Cerebellar cortex (tissue), 1 donor: Measurements from ENCODE around the gene DPYSL5.

Experiments used
- DNase-seq: peaks from one replicate; pipeline ENCODE4 v3.0.0-alpha.2; 2015; ENCODE audit warnings: low spot score

The DPYSL5 gene

GRCh38 chr2:26845021-26845420, 2.9 kb upstream of the DPYSL5 start:
- no peak for DNase-seq

DNA sequence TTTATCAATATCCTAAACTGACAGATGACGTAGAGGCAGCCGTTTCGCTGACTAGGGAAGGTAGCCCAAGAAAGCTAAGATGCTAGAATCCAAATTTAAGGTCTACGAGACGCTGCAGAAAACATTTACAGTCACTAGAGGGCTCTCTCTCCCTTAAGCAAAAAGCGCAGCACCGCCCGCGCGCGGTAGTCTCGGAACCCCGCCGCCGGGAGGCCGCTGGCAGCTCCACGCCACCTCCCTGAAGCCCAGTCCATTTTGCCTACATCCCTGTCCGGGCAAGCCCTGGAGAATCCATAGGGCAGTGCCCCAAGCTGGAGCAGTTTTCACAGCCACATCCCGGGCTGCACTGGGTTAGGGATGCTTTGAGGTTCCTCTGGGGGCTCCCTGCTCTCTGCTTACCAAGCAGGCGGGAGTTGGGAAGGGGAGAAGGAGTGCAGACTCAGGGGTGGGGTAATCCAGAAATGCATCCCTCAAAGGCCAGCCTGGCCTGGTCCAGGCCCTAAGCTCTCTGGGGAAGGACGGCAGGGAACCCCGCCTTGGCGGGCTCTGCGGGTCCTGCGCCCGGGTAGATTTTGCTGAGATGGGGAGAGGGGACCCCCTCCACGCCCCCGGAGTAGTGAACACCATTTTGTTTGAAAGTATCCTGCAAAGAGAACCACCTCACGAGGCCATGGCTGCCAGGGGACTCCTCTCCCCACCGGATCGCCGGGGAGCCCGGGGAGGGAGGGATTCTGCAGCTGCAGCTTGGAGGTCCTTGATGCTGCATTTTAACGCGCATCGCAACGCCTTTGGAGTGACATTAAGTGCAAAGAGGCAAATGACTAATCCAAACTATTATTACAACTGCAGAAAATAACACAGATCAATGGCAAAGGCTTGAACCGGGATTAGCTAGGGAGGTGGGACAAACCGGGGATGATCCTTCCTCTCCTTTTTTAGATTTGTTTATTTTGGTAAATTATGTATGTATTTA, 1.3 kb upstream of the DPYSL5 start:
- peak; percentile 89 for DNase-seq

GRCh38 chr2:26847307-26847654, 651 bp upstream of the DPYSL5 start:
- peak; percentile 39 for DNase-seq

- peak; percentile 19 for DNase-seq
Observed at GRCh38 chr2:26848336-26849055, 564 bp downstream of the DPYSL5 start.

GRCh38 chr2:26849056-26849999, 1.4 kb downstream of the DPYSL5 start:
- DNase-seq, result peak; percentile 18

GRCh38 chr2:26850000-26850431, 2.1 kb downstream of the DPYSL5 start:
- DNase-seq, result no peak

DNA sequence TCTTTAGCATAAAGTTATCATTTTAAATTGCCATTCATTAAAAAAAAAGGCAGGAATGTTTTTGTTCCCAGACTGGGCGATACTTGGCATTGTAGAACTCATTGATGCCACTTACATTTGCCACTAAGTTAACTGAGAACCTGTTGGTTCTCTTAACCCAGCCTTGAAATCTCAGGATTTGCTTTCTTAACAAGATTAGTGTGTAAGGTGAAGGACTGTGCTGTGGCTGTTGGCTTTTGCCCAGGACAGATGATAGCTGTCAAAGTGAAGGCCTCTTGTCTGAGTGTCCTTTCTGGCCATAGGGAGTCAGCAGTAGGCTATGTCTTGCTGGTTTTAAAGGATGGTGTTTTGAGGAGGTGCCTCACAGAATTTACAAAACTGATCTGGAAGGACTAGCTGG, 2.6 kb downstream of the DPYSL5 start:
- peak; percentile 30 for DNase-seq

- DNase-seq, result no peak
Observed at GRCh38 chr2:26852405-26853306, 4.7 kb downstream of the DPYSL5 start.

DNA sequence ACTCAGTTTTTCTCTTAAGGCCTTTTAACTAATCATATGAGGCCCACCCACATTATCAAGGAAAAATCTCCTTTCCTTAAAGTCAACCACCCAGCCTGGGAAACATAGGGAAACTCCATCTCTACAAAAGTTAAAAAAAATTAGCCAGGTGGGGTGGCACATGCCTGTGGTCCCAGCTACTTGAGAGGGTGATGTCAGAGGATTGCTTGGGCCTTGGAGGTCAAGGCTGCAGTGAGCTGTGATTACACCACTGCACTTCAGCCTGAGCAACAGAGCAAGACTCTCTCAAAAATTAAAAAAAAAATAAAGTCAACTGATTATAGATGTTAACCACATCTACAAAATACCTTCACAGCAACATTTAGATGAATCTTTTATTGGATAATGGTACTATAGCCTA, 5.8 kb downstream of the DPYSL5 start:
- no peak for DNase-seq

DNA sequence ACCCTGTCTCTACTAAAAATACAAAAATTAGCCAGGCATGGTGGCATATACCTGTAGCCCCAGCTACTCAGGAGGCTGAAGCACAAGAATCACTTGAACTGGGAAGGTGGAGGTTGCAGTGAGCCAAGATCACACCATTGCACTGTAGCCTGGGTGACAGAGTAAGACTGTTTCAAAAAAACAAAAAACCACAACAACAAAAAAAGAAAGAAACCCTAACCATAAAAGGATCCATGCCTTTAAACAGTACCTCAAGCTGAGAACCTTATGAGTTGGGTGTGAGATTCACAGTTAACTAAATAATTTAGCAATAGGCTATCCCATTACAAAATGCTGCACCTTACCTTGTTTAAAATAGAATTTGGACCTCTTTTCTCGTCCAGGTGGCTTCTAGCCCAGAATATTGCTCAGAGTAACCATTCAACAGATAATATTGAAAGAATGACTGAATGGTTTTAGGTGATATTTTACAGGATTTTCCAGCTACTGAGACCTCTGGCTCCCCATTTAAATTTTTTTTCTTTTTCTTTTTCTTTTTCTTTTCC, 6.4 kb downstream of the DPYSL5 start:
- peak; percentile 28 for DNase-seq

GRCh38 chr2:26855466-26855865, 7.5 kb downstream of the DPYSL5 start:
- no peak for DNase-seq

DNA sequence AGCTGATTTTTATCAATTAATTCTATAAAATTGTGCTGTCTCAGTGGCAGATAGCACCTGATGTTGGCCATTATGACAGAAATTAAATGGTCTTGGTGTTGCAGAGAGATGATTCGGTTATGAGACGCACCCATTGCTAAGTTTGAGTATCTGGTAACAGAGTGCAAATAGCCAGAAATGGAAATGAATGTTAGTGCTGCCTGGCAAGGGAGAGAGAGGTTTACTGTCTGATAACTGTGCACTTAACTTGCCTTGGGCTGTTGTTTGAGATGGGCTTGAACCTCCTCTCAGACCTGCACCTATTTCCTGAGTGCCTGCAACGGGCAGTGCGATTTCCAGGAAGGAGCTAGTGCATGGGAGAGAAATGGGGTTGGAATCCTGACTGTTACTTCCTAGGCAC, 11.7 kb downstream of the DPYSL5 start:
- DNase-seq, result no peak

- DNase-seq, result no peak
Observed at GRCh38 chr2:26860211-26860850, 12.4 kb downstream of the DPYSL5 start.

DNA sequence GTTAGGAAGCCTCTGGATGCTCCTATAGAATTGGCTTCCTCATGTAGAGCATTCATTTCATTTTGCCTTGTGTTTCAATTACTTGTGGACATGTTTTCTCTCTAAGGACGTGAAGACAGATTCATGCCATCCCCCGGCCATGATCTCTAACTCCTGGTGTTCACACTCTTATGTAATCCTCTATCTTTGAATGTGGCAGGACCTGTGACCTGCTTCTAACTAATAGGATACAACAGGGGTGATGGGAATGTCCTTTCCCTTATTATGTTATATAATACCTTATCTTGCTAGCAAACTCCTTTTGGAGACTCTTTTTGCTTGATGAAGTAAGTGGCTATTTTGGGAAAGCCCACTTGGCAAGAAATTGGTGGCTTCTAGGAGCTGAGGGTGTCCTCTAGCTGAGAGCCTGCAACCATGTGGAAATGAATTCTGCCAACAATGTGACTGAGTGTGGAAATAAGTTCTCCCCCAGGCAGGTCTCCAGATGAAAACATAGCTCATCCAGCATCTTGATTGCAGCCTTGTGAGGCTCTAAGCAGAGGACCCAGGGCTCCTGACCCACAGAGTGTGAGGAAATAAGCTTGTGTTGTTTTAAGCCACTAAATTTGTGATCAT, 13.8 kb downstream of the DPYSL5 start:
- peak; percentile 81 for DNase-seq

DNA sequence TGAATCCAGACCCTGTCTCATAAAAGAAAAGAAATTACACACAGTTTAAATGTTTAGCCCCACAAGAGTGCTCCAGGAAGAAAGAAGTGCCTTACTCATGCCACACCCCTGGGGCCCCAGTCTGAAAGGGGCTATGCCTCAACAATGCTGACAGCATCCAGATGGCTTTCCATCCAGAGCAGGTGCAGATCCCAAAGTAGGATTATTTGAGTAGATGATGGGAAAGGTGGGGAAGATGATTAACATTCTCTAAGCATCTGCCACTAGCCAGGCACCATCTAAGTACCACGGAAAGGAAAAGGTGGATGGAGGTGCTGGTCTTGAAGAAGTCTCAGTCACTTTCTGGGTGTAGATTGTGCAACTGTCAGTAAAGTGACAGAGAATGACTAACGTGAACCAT, 16.3 kb downstream of the DPYSL5 start:
- no peak for DNase-seq

DNA sequence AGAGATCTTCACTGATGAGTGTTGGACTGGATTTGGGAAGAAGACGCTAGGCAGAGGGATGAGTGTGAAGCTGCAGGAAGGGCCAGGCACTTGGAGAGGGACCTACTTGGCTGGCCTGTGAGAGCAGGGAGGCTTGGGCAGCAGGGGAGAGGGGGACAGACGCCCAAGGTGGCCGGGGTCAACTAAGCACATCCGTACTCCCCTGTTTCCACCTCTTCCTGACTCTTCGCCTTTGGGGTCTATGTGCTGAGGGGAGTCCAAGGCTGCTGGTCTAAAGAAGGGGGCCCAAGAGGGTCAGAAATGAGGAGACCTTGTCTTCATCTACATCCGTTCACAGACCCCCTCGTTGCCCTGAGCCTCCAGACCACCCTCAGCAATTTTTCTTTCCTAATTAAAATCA, 16.7 kb downstream of the DPYSL5 start:
- no peak for DNase-seq

- no peak for DNase-seq
Observed at GRCh38 chr2:26870585-26871095, 22.7 kb downstream of the DPYSL5 start.

DNA sequence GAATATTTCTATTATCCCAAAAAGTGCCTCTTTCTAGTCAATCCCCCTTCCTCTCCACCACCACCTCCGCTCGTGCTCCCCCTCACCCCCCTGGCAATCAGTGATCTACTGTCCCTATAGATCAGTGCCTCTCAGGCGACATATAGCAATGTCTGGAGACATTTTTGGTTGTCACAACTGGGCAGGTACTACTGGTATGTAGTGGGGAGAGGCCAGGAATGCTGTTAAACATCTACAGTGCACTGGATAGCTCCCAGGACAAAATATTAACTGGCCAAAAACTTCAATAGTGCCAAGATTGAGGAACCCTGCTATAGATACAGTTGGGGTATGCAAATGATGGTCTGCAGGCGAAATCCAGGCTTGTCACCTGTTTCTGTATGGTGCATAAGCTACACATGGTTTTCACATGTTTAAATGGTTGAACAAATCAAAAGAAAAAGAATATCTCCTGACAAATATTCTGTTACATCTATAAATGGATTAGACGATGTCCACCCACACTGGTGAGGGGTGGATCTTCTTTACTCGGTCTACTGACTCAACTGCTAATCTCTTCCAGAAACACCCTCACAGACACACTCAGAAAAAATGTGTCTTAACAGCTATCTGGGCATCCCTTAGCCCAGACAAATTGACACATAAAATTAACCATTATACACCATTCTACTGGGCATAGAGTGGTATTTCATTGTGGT, 25.5 kb downstream of the DPYSL5 start:
- DNase-seq, result no peak

GRCh38 chr2:26874514-26874913, 26.6 kb downstream of the DPYSL5 start:
- no peak for DNase-seq
